GM20000 (cell line): Measurements from ENCODE around the gene IFNA17.
"Not testable (repeated sequence)": the region's sequence is repeated elsewhere in the genome, so short reads cannot be mapped to it uniquely, and the experiment has no call there.

Experiments
- DNase-seq: peaks from one replicate; pipeline ENCODE4 v3.0.0; 2012; ENCODE audit warnings: low spot score
- CTCF ChIP-seq: IDR thresholded peaks from 2 replicates; pipeline ENCODE4 v1.5.1; 2012; ENCODE audit warnings: mild to moderate bottlenecking, control low read depth; ENCODE audit errors: extremely low read depth, missing control alignments

Gene IFNA17

GRCh38 chr9:21194867-21195776 lies 32.9 kb downstream of the IFNA17 start:
- peak; percentile 9 for DNase-seq
- peak; percentile 71 for TF ChIP-seq CTCF

DNA sequence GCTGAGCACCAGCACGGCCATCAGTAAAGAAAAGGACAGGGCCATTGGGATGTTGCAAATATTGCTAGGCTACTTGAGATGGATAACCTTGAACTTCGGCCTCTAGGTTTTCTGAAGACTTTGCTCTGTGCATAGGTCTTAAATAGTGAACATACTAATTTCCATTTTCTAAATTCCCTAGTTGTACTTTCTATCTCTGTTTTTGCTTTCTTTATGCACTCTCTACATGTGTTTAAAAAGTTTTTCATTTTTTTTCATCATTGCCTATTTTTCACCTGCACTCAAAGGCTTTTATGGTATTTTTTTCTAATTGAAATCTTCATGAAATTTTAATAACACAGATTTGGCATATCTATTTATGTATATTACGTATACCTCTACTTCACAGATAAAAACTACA lies 40.5 kb downstream of the IFNA17 start, which contains the start of gene IFNA4:
Gene IFNA4, minus strand, starts transcription at position 101 of the 400 bp plus-strand sequence. Its CDS starts 56 bp downstream, at position 45.
- DNase-seq, result not testable (repeated sequence)

- not testable (repeated sequence) for DNase-seq
- TF ChIP-seq CTCF, result peak; percentile 44
Measured at GRCh38 chr9:21182810-21183736, 44.9 kb downstream of the IFNA17 start.
